HL-60 (cell line): ENCODE results near the gene GAS2L2.

Source experiments
- CTCF ChIP-seq: IDR thresholded peaks from one replicate; pipeline ENCODE4 v1.5.1; 2011; ENCODE audit warnings: low read length, control low read depth, inconsistent platforms; ENCODE audit not compliant: insufficient read depth
- GABPA ChIP-seq: IDR thresholded peaks from 2 replicates; pipeline ENCODE4 v1.6.1; 2012; ENCODE audit warnings: low read depth
- POLR2AphosphoS5 ChIP-seq: IDR thresholded peaks from 2 replicates; pipeline ENCODE4 v1.6.1; 2012; ENCODE audit warnings: low read depth
- REST ChIP-seq: IDR thresholded peaks from 2 replicates; pipeline ENCODE4 v1.6.1; 2012; ENCODE audit warnings: low read depth; ENCODE audit not compliant: insufficient replicate concordance

- TF ChIP-seq POLR2AphosphoS5 (no peak), CTCF (no peak), REST (no peak), GABPA (no peak)
These were observed 51.5 kb downstream of the GAS2L2 start for GRCh38 chr17:35701491-35701890.
